GM19395 (cell line): Measurements from ENCODE around the gene TINCR.
"Not testable (repeated sequence)": the region's sequence is repeated elsewhere in the genome, so short reads cannot be mapped to it uniquely, and the experiment has no call there.

Experiments
- ATAC-seq: cut with Tn5 transposase; IDR thresholded peaks from one replicate; pipeline ENCODE4 v1.9.1; 2021; ENCODE audit warnings: mild to moderate bottlenecking, moderate library complexity; ENCODE audit not compliant: unreplicated experiment

The TINCR gene

GRCh38 chr19:5561559-5561958 is 6.2 kb downstream of the TINCR start:
- no peak for ATAC-seq

GRCh38 chr19:5560156-5560555 is 7.6 kb downstream of the TINCR start:
- no peak for ATAC-seq

- no peak for ATAC-seq
These were observed 8.0 kb downstream of the TINCR start for GRCh38 chr19:5559804-5560133.

- no peak for ATAC-seq
These were observed 9.6 kb downstream of the TINCR start for GRCh38 chr19:5558101-5558621.

GRCh38 chr19:5557691-5558090 is 10.1 kb downstream of the TINCR start:
- ATAC-seq = no peak

GRCh38 chr19:5554828-5555227 is 12.9 kb downstream of the TINCR start:
- no peak for ATAC-seq

- no peak for ATAC-seq
These were observed 13.9 kb downstream of the TINCR start for GRCh38 chr19:5553892-5554291.

GRCh38 chr19:5547881-5548280 is 19.9 kb downstream of the TINCR start:
- ATAC-seq = no peak

GRCh38 chr19:5545984-5546383 is 21.8 kb downstream of the TINCR start:
- ATAC-seq = no peak

- no peak for ATAC-seq
These were observed 22.7 kb downstream of the TINCR start for GRCh38 chr19:5545051-5545450.

- no peak for ATAC-seq
These were observed 25.1 kb downstream of the TINCR start for GRCh38 chr19:5542665-5543064.

- no peak for ATAC-seq
These were observed 26.3 kb downstream of the TINCR start for GRCh38 chr19:5541456-5541855.

- ATAC-seq = no peak
These were observed 27.5 kb downstream of the TINCR start for GRCh38 chr19:5540208-5540607.

- ATAC-seq = no peak
These were observed 29.9 kb downstream of the TINCR start for GRCh38 chr19:5537870-5538269.

- not testable (repeated sequence) for ATAC-seq
These were observed 30.7 kb downstream of the TINCR start for GRCh38 chr19:5536982-5537579.

- no peak for ATAC-seq
These were observed 31.3 kb downstream of the TINCR start for GRCh38 chr19:5536337-5536894.

GRCh38 chr19:5534787-5535586 is 32.8 kb downstream of the TINCR start:
- no peak for ATAC-seq

- no peak for ATAC-seq
These were observed 34.5 kb downstream of the TINCR start for GRCh38 chr19:5533257-5533656.

- no peak for ATAC-seq
These were observed 37.1 kb downstream of the TINCR start for GRCh38 chr19:5530701-5531100.

- no peak for ATAC-seq
These were observed 41.1 kb downstream of the TINCR start for GRCh38 chr19:5526691-5527090.

- ATAC-seq = no peak
These were observed 43.7 kb downstream of the TINCR start for GRCh38 chr19:5524081-5524480.

GRCh38 chr19:5522106-5522505 is 45.6 kb downstream of the TINCR start:
- no peak for ATAC-seq
